K562 (cell line): ENCODE data around the gene MALSU1. TPM values are rescaled to one million over a fixed set of nuclear protein-coding genes. Genes with fewer than 3 reads are reported as not detected.
A peak's percentile ranks its signal among the peaks of the same experiment; 100 is the strongest.

Experiments used
- ATAC-seq: fragments of 200-7000 bp; cut with Tn5 transposase; 3 replicates; pipeline ENCODE4 v1.9.1; 2020; ENCODE audit warnings: moderate library complexity
- BruUV-seq: library from RNA; stranded (reverse); fragments of 400-500 nt; replicated peaks from 2 replicates; lab custom pipeline; 2021; lab: Mats Ljungman, UMichigan
- CTCF ChIA-PET: fragments of 300-600 bp; formaldehyde crosslinking; extraction: SDS; loops from one replicate; lab custom pipeline; 2021; ENCODE audit warnings: low intra/inter-chr PET ratio; lab: Yijun Ruan, JAX
- POLR2A ChIA-PET: fragments of 300-600, 350-650 bp; sonication (Branson Sonifier 250); formaldehyde crosslinking; extraction: SDS; loops from one replicate; lab custom pipeline; 2021; ENCODE audit warnings: antibody characterized with exemption, inconsistent platforms; lab: Yijun Ruan, JAX
- DNase-seq, 4 experiments: peaks; one replicate each; pipeline versions ENCODE4 v3.0.0 to v3.0.0-alpha.2; 2011 to 2018; ENCODE audit warnings: low spot score in 3 of 4, mixed read lengths in 3 of 4; ENCODE audit errors: extremely low read depth in 1 of 4
- FAIRE-seq: peaks from 2 replicates; lab custom pipeline; 2011; peaks lifted over from hg19 to GRCh38; lab: Jason Lieb, UNC
- H2AFZ ChIP-seq: 2 replicates; pipeline ENCODE4 v1.6.0; 2011; ENCODE audit warnings: low read depth, low read length, control low read depth, inconsistent platforms
- H3K27ac ChIP-seq: fragments of 200-600 bp; 3 replicates; pipeline ENCODE4 v1.8.0; 2011; ENCODE audit warnings: low read depth, mild to moderate bottlenecking, control low read depth, inconsistent platforms, low read length, moderate library complexity, mixed read lengths; ENCODE audit errors: extremely low read depth
- H3K27me3 ChIP-seq, 2 experiments: fragments of 300-600 bp in 1 of 2; 2 replicates in 1 of 2; 3 replicates in 1 of 2; pipeline versions ENCODE4 v1.6.0 to v1.8.0; 2011; ENCODE audit warnings: inconsistent platforms in 2 of 2, low read length in 2 of 2, mild to moderate bottlenecking in 1 of 2, mixed read lengths in 1 of 2, moderate library complexity in 1 of 2; ENCODE audit not compliant: control insufficient read depth in 2 of 2, insufficient read depth in 2 of 2
- H3K36me3 ChIP-seq: fragments of 300-600 bp; 3 replicates; pipeline ENCODE4 v1.8.0; 2011; ENCODE audit warnings: mild to moderate bottlenecking, low read length, inconsistent platforms; ENCODE audit not compliant: control insufficient read depth, insufficient read depth
- H3K4me1 ChIP-seq, 2 experiments: fragments of 200-600 bp in 1 of 2; replicated peaks in 1 of 2; 2 replicates in 1 of 2; 3 replicates in 1 of 2; pipeline versions ENCODE4 v1.5.1 to v1.8.0; 2011; ENCODE audit warnings: inconsistent platforms in 2 of 2, low read length in 2 of 2, mild to moderate bottlenecking in 1 of 2, mixed read lengths in 1 of 2, moderate library complexity in 1 of 2; ENCODE audit not compliant: control insufficient read depth in 2 of 2, insufficient read depth in 2 of 2
- H3K4me2 ChIP-seq: 2 replicates; pipeline ENCODE4 v1.6.1; 2011; ENCODE audit warnings: low read length, control low read depth, inconsistent platforms, mixed read lengths; ENCODE audit not compliant: insufficient read depth
- H3K4me3 ChIP-seq: fragments of 200-600 bp; sonication (generic), shearing (Covaris generic); 2 replicates; pipeline ENCODE4 v1.5.1; 2016; ENCODE audit warnings: control low read depth, inconsistent platforms
- H3K79me2 ChIP-seq: fragments of 200-600 bp; 3 replicates; pipeline ENCODE4 v1.8.0; 2011; ENCODE audit warnings: low read length, inconsistent platforms; ENCODE audit not compliant: control insufficient read depth, insufficient read depth
- H3K9ac ChIP-seq, 2 experiments: 2 replicates each; pipeline versions ENCODE4 v1.6.0 to v1.6.1; 2011; ENCODE audit warnings: low read depth in 2 of 2, low read length in 2 of 2, control low read depth in 1 of 2, inconsistent platforms in 1 of 2, mild to moderate bottlenecking in 1 of 2, mixed read lengths in 1 of 2; ENCODE audit not compliant: insufficient read depth in 1 of 2
- H3K9me1 ChIP-seq: one replicate; pipeline ENCODE4 v1.6.0; 2011; ENCODE audit warnings: inconsistent platforms, mild to moderate bottlenecking, low read length, moderate library complexity; ENCODE audit not compliant: control insufficient read depth, insufficient read depth
- H3K9me3 ChIP-seq: replicated peaks from 2 replicates; pipeline ENCODE4 v1.5.1; 2011; ENCODE audit warnings: low read depth, low read length, inconsistent platforms; ENCODE audit not compliant: control insufficient read depth, insufficient read depth
- H4K20me1 ChIP-seq: replicated peaks from 2 replicates; pipeline ENCODE4 v1.6.1; 2011; ENCODE audit warnings: low read length, inconsistent platforms, mixed read lengths; ENCODE audit not compliant: control insufficient read depth, insufficient read depth
- FOXP4 ChIP-seq: sonication (generic); formaldehyde crosslinking; IDR thresholded peaks from 2 replicates; pipeline ENCODE4 v1.8.0; 2022; ENCODE audit warnings: mild to moderate bottlenecking, missing genetic modification reagents, borderline replicate concordance
- MCM7 ChIP-seq, 2 experiments: fragments of 450-650 bp; IDR thresholded peaks; 2 replicates each; pipeline ENCODE4 v1.6.1; 2016 to 2018
- NR3C1 ChIP-seq: sonication (generic); formaldehyde crosslinking; IDR thresholded peaks from 2 replicates; pipeline ENCODE4 v1.8.1; 2022; ENCODE audit warnings: missing genetic modification reagents
- PATZ1 ChIP-seq: fragments of 250-450 bp; sonication (Bioruptor Pico); IDR thresholded peaks from 2 replicates; pipeline ENCODE4 v1.5.0; 2020; ENCODE audit warnings: mild to moderate bottlenecking, borderline replicate concordance
- WGBS: fragments of 100-300 bp; shearing (Covaris generic); methylation state at CpG from one replicate; pipeline ENCODE4 v1.1.6; 2016; ENCODE audit warnings: low coverage, mixed read lengths; ENCODE audit not compliant: insufficient coverage; ENCODE audit errors: missing lambda C conversion rate; 5-methylcytosine and 5-hydroxymethylcytosine counted together
- in situ Hi-C: fragments of 300-500 bp; cut with MboI; formaldehyde crosslinking; loops from 4 replicates; pipeline ENCODE4 v1.15.0; 2018; ENCODE audit warnings: inconsistent platforms, mixed read lengths
- intact Hi-C: fragments of 100-400 bp; cut with micrococcal nuclease; formaldehyde crosslinking; loops from 2 replicates; pipeline ENCODE4 v1.14.2; 2022
- polyA plus RNA-seq, 8 experiments: library from polyadenylated mRNA; depleted of rRNA in 4 of 8; stranded (reverse) in 5 of 8; unstranded in 3 of 8; fragments of >200 nt; fragmentation: Nextera tagmentation in 2 of 8; fragmentation: Illumina TruSeq in 1 of 8; extraction: Ambion mirVana in 2 of 8; extraction: Trizol in 1 of 8; gene quantifications; 2 replicates each; pipeline versions ENCODE4 v1.2.1 to v1.2.3, GENCODE V29; 2011 to 2014; ENCODE audit warnings: inconsistent platforms in 1 of 8, missing spikeins in 1 of 8
- total RNA-seq, 7 experiments: library from RNA; depleted of rRNA in 6 of 7; stranded (reverse); fragments of >200 nt in 6 of 7; fragmentation: Illumina TruSeq in 2 of 7; extraction: Trizol in 2 of 7; gene quantifications; 2 replicates each; pipeline versions ENCODE4 v1.2.1 to v1.2.3, GENCODE V29; 2011 to 2021; ENCODE audit warnings: low replicate concordance in 1 of 7

The MALSU1 gene
- total and polyA plus RNA-seq, 9 of the 15 experiments (the other 6 are each of a cell fraction or from before 2014, with no cell fraction given) = 12.3 to 308 (median 81.2) TPM

GRCh38 chr7:23299770-23300300 is 696 bp downstream of the MALSU1 start:
- peaks cover 50% of the 10 kb centered on the region for H3K79me2 ChIP-seq
- peak; percentile 17 for ATAC-seq
- ChIA-PET CTCF (no interaction called here), POLR2A (interaction anchor here (0.5 to 2.1 kb wide), 5 partner anchors 8 to 115 kb away, joined by 3 to 6 read pairs (median 4); no protein-coding TSS in a partner anchor)
- FAIRE-seq = no peak
- no peaks in the 10 kb centered on the region for H3K9me1 ChIP-seq
- 1% methylated on average over 12 of the region's 12 CpGs for WGBS
- peak overlapping the region; percentile 81 for H3K4me3 ChIP-seq
- peak in 1 of 4 experiments; percentile 21 for DNase-seq
- peak overlapping the region; percentile 62 for H3K27ac ChIP-seq
- no peaks in the 10 kb centered on the region for H3K27me3 ChIP-seq
- peaks cover 35% of the 10 kb centered on the region for H3K36me3 ChIP-seq
- peak overlapping the region; percentile 80 to 99 for H3K9ac ChIP-seq
- intact Hi-C loops = loop anchor here (5.0 kb wide), 1 partner anchor 172 kb away; the partner anchor contains the start of gene IGF2BP3
- peaks cover 0 to 13% of the 10 kb centered on the region in 2 experiments; a peak in 4 of 5 replicates for H3K4me1 ChIP-seq
- H2AFZ ChIP-seq = peak overlapping the region; percentile 93
- H3K9me3 ChIP-seq = no peaks in the 10 kb centered on the region
- peak overlapping the region; percentile 99 for H3K4me2 ChIP-seq
- BruUV-seq = TSS peak; percentile 55
- TF ChIP-seq MCM7 (IDR thresholded peaks at IDR 0.05) = no peak
- TF ChIP-seq PATZ1 (CRISPR knock-in tag) = no peak
- TF ChIP-seq NR3C1 = 0 out of 2 replicates have a peak, but pooled peaks have one; percentile 3
- no peak for TF ChIP-seq FOXP4 (CRISPR knock-in tag)
- no peaks in the 10 kb centered on the region; the same call in 1 of the 2 replicates for H4K20me1 ChIP-seq
- in situ Hi-C loops = no loop called here
